GM12878 (cell line): Measurements from ENCODE around the gene SRCIN1. TPM values are rescaled to one million over a fixed set of nuclear protein-coding genes. Genes with fewer than 3 reads are reported as not detected.

Experiments used
- ATAC-seq: fragments of 200-7000 bp; cut with Tn5 transposase; 3 replicates; pipeline ENCODE4 v1.9.1; 2020; ENCODE audit warnings: mild to moderate bottlenecking, moderate library complexity
- BruUV-seq: library from RNA; stranded (reverse); fragments of 400-500 nt; replicated peaks from 2 replicates; lab custom pipeline; 2021; lab: Mats Ljungman, UMichigan
- CTCF ChIA-PET: fragments of 300-600 bp; sonication (Branson Sonifier 250); formaldehyde crosslinking; extraction: SDS; loops from one replicate; lab custom pipeline; 2021; ENCODE audit warnings: inconsistent platforms; lab: Yijun Ruan, JAX
- POLR2A ChIA-PET: fragments of 350-600 bp; formaldehyde crosslinking; extraction: SDS; loops from one replicate; lab custom pipeline; 2021; ENCODE audit warnings: inconsistent platforms; lab: Charles Lee
- RAD21 ChIA-PET: fragments of 300-600 bp; sonication (Branson Sonifier 250); formaldehyde crosslinking; loops from one replicate; lab custom pipeline; 2023; ENCODE audit warnings: antibody characterized with exemption; ENCODE audit not compliant: unreplicated experiment; lab: Charles Lee
- SMC1A ChIA-PET: fragments of 300-600 bp; sonication (Branson Sonifier 250); formaldehyde crosslinking; loops from one replicate; lab custom pipeline; 2023; ENCODE audit not compliant: unreplicated experiment, uncharacterized antibody; lab: Charles Lee
- DNase-seq: peaks from one replicate; pipeline ENCODE4 v3.0.0-alpha.2; 2011; ENCODE audit warnings: low read depth, low spot score
- FAIRE-seq: peaks from 3 replicates; lab custom pipeline; 2011; peaks lifted over from hg19 to GRCh38; lab: Jason Lieb, UNC
- H2AFZ ChIP-seq: 2 replicates; pipeline ENCODE4 v1.6.0; 2011; ENCODE audit warnings: low read depth, low read length, control low read depth; ENCODE audit not compliant: control insufficient read depth
- H3K27ac ChIP-seq: 2 replicates; pipeline ENCODE4 v1.5.1; 2011; ENCODE audit warnings: control low read depth; ENCODE audit not compliant: control insufficient read depth, insufficient read depth
- H3K27me3 ChIP-seq, 2 experiments: replicated peaks in 1 of 2; 2 replicates each; pipeline versions ENCODE4 v1.6.0 to v1.6.1; 2011; ENCODE audit warnings: low read length in 1 of 2; ENCODE audit not compliant: control insufficient read depth in 2 of 2, insufficient read depth in 2 of 2
- H3K36me3 ChIP-seq, 2 experiments: 2 replicates each; pipeline ENCODE4 v1.5.1; 2011; ENCODE audit warnings: low read length in 1 of 2; ENCODE audit not compliant: control insufficient read depth in 2 of 2, insufficient read depth in 2 of 2
- H3K4me1 ChIP-seq: 2 replicates; pipeline ENCODE4 v1.6.1; 2011; ENCODE audit warnings: mild to moderate bottlenecking, low read length, moderate library complexity, mixed read lengths; ENCODE audit not compliant: control insufficient read depth, insufficient read depth
- H3K4me2 ChIP-seq: 2 replicates; pipeline ENCODE4 v1.6.0; 2011; ENCODE audit warnings: control low read depth; ENCODE audit not compliant: control insufficient read depth, insufficient read depth
- H3K4me3 ChIP-seq: fragments of 200-600 bp; sonication (generic); 2 replicates; pipeline ENCODE4 v1.5.1; 2016
- H3K79me2 ChIP-seq: 2 replicates; pipeline ENCODE4 v1.6.0; 2011; ENCODE audit warnings: low read length; ENCODE audit not compliant: control insufficient read depth, insufficient read depth
- H3K9ac ChIP-seq: 2 replicates; pipeline ENCODE4 v1.8.0; 2011; ENCODE audit warnings: low read length, control low read depth, mixed read lengths; ENCODE audit not compliant: control insufficient read depth, insufficient read depth
- H3K9me3 ChIP-seq: replicated peaks from 3 replicates; pipeline ENCODE4 v1.5.1; 2011; ENCODE audit warnings: mild to moderate bottlenecking, low read length; ENCODE audit not compliant: control insufficient read depth, insufficient read depth
- H4K20me1 ChIP-seq: 2 replicates; pipeline ENCODE4 v1.6.0; 2011; ENCODE audit not compliant: control insufficient read depth, insufficient read depth
- BCL11A ChIP-seq: IDR thresholded peaks from 2 replicates; pipeline ENCODE4 v1.6.1; 2011; ENCODE audit warnings: low read depth, low read length
- EGR1 ChIP-seq, 2 experiments: IDR thresholded peaks; 1 replicate in 1 of 2; 2 replicates in 1 of 2; pipeline ENCODE4 v1.6.1; 2011 to 2012; ENCODE audit warnings: low read depth in 2 of 2, low read length in 2 of 2, borderline replicate concordance in 1 of 2, mild to moderate bottlenecking in 1 of 2, moderate library complexity in 1 of 2
- FOXM1 ChIP-seq: IDR thresholded peaks from 2 replicates; pipeline ENCODE4 v1.6.1; 2012; ENCODE audit warnings: low read depth, mild to moderate bottlenecking, inconsistent platforms, low read length, moderate library complexity
- NFYB ChIP-seq: IDR thresholded peaks from 2 replicates; pipeline ENCODE4 v1.6.1; 2011; ENCODE audit warnings: low read depth, mild to moderate bottlenecking, low read length, improper control_type of control experiment, moderate library complexity; ENCODE audit not compliant: insufficient read depth
- PAX5 ChIP-seq: IDR thresholded peaks from 2 replicates; pipeline ENCODE4 v1.6.1; 2011; ENCODE audit warnings: low read depth, low read length, borderline replicate concordance
- TCF12 ChIP-seq: IDR thresholded peaks from 2 replicates; pipeline ENCODE4 v1.6.1; 2011; ENCODE audit warnings: low read depth, mild to moderate bottlenecking, low read length
- ZNF274 ChIP-seq: IDR thresholded peaks from one replicate; pipeline ENCODE4 v1.8.0; 2011; ENCODE audit not compliant: insufficient read length, insufficient read depth
- WGBS: methylation state at CpG from one replicate; pipeline ENCODE4 v1.1.6; 2016; ENCODE audit warnings: low lambda C conversion rate; ENCODE audit not compliant: insufficient replicate concordance, insufficient coverage; ENCODE audit errors: missing lambda C conversion rate; 5-methylcytosine and 5-hydroxymethylcytosine counted together
- in situ Hi-C: fragments of 300-500 bp; cut with MboI; formaldehyde crosslinking; loops from 9 replicates; pipeline ENCODE4 v1.14.3; 2018; ENCODE audit warnings: mixed read lengths
- intact Hi-C: fragments of 100-400 bp; cut with micrococcal nuclease; formaldehyde crosslinking; loops from one replicate; pipeline ENCODE4 v1.14.2; 2022; ENCODE audit not compliant: unreplicated experiment
- polyA plus RNA-seq, 11 experiments: library from polyadenylated mRNA; depleted of rRNA in 4 of 11; unstranded in 6 of 11; stranded (reverse) in 5 of 11; fragments of >200 nt; fragmentation: Nextera tagmentation in 4 of 11; fragmentation: Illumina TruSeq in 1 of 11; extraction: Ambion mirVana in 4 of 11; extraction: Trizol in 1 of 11; gene quantifications; 1 replicate in 1 of 11; 2 replicates in 10 of 11; pipeline versions ENCODE4 v1.2.1 to v1.2.3, GENCODE V29; 2011 to 2016; ENCODE audit warnings: inconsistent platforms in 2 of 11, missing spikeins in 2 of 11, low read depth in 1 of 11
- total RNA-seq, 4 experiments: library from RNA; depleted of rRNA in 3 of 4; stranded (reverse); fragments of >200 nt in 3 of 4; fragmentation: Illumina TruSeq in 1 of 4; extraction: Trizol in 1 of 4; gene quantifications; 2 replicates each; pipeline versions ENCODE4 v1.2.1 to v1.2.3, GENCODE V29; 2013 to 2021
- TF ChIP-seq, protein P1 (sequence below), 3 experiments: IDR thresholded peaks in 2 of 3; conservative IDR thresholded peaks in 1 of 3; 2 replicates each; pipeline ENCODE4 v1.5.1; 2011; ENCODE audit warnings: low read depth in 3 of 3, low read length in 3 of 3, mild to moderate bottlenecking in 3 of 3, control low read depth in 2 of 3, moderate library complexity in 2 of 3, inconsistent platforms in 1 of 3, mixed read lengths in 1 of 3; ENCODE audit not compliant: control insufficient read depth in 2 of 3, insufficient read depth in 1 of 3; ENCODE audit errors: extremely low read depth in 1 of 3
- TF ChIP-seq, protein P2 (sequence below): IDR thresholded peaks from 2 replicates; pipeline ENCODE4 v1.6.1; 2012; ENCODE audit warnings: improper control_type of control experiment, low read depth, low read length; ENCODE audit not compliant: insufficient replicate concordance

Gene SRCIN1
- total and polyA plus RNA-seq, 10 of the 15 experiments (the other 5 are each of a cell fraction or from before 2014, with no cell fraction given), result under 0.01 to 0.74 (median 0.20) TPM; not detected in 3

- intact Hi-C loops (no loop called here), in situ Hi-C loops (no loop called here)
- Histone ChIP-seq H2AFZ (no peak overlapping the region), H4K20me1 (no peaks in the 10 kb centered on the region), H3K4me1 (peaks cover 11% of the 10 kb centered on the region), H3K27me3 (peaks cover 0 to 14% of the 10 kb centered on the region in 2 experiments; a peak in 2 of 4 replicates), H3K9ac (no peak overlapping the region), H3K4me3 (no peak overlapping the region), H3K36me3 (no peaks in the 10 kb centered on the region), H3K79me2 (no peaks in the 10 kb centered on the region), H3K9me3 (no peaks in the 10 kb centered on the region), H3K27ac (no peak overlapping the region), H3K4me2 (peak overlapping the region; percentile 13; the same call in 1 of the 2 replicates)
- TF ChIP-seq PAX5 (no peak), FOXM1 (0 out of 2 replicates have a peak, but pooled peaks have one; percentile 48), EGR1 (IDR thresholded peaks at IDR 0.05; ENCODE audit: borderline replicate concordance in 1 of 2, low read depth in 2 of 2, low read length in 2 of 2) (peak in 1 of 2 experiments; percentile 64; a peak in 1 of 3 replicates), TCF12 (no peak), NFYB (no peak), ZNF274 (no peak), BCL11A (no peak)
- TF ChIP-seq, protein P1, sequence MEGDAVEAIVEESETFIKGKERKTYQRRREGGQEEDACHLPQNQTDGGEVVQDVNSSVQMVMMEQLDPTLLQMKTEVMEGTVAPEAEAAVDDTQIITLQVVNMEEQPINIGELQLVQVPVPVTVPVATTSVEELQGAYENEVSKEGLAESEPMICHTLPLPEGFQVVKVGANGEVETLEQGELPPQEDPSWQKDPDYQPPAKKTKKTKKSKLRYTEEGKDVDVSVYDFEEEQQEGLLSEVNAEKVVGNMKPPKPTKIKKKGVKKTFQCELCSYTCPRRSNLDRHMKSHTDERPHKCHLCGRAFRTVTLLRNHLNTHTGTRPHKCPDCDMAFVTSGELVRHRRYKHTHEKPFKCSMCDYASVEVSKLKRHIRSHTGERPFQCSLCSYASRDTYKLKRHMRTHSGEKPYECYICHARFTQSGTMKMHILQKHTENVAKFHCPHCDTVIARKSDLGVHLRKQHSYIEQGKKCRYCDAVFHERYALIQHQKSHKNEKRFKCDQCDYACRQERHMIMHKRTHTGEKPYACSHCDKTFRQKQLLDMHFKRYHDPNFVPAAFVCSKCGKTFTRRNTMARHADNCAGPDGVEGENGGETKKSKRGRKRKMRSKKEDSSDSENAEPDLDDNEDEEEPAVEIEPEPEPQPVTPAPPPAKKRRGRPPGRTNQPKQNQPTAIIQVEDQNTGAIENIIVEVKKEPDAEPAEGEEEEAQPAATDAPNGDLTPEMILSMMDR (IDR thresholded peaks at IDR 0.05 in 2 of 3, conservative IDR thresholded peaks at IDR 0.05 in 1 of 3; ENCODE audit: control insufficient read depth in 2 of 3, extremely low read depth in 1 of 3, insufficient read depth in 1 of 3, low read depth in 3 of 3, low read length in 3 of 3), result peak; percentile 10 to 31 (median 22); a peak in 3 of 6 replicates
- TF ChIP-seq, protein P2, sequence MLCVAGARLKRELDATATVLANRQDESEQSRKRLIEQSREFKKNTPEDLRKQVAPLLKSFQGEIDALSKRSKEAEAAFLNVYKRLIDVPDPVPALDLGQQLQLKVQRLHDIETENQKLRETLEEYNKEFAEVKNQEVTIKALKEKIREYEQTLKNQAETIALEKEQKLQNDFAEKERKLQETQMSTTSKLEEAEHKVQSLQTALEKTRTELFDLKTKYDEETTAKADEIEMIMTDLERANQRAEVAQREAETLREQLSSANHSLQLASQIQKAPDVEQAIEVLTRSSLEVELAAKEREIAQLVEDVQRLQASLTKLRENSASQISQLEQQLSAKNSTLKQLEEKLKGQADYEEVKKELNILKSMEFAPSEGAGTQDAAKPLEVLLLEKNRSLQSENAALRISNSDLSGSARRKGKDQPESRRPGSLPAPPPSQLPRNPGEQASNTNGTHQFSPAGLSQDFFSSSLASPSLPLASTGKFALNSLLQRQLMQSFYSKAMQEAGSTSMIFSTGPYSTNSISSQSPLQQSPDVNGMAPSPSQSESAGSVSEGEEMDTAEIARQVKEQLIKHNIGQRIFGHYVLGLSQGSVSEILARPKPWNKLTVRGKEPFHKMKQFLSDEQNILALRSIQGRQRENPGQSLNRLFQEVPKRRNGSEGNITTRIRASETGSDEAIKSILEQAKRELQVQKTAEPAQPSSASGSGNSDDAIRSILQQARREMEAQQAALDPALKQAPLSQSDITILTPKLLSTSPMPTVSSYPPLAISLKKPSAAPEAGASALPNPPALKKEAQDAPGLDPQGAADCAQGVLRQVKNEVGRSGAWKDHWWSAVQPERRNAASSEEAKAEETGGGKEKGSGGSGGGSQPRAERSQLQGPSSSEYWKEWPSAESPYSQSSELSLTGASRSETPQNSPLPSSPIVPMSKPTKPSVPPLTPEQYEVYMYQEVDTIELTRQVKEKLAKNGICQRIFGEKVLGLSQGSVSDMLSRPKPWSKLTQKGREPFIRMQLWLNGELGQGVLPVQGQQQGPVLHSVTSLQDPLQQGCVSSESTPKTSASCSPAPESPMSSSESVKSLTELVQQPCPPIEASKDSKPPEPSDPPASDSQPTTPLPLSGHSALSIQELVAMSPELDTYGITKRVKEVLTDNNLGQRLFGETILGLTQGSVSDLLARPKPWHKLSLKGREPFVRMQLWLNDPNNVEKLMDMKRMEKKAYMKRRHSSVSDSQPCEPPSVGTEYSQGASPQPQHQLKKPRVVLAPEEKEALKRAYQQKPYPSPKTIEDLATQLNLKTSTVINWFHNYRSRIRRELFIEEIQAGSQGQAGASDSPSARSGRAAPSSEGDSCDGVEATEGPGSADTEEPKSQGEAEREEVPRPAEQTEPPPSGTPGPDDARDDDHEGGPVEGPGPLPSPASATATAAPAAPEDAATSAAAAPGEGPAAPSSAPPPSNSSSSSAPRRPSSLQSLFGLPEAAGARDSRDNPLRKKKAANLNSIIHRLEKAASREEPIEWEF, result no peak
- WGBS, result 16% methylated on average over 29 of the region's 38 CpGs
- ATAC-seq (peak; percentile 54), DNase-seq (no peak), FAIRE-seq (no peak)
- no TSS peak for BruUV-seq
- ChIA-PET RAD21 (interaction anchor here (1.0 to 8.2 kb wide), 6 partner anchors 20 to 63 kb away, joined by 3 to 61 read pairs (median 6); no protein-coding TSS in a partner anchor), CTCF (interaction anchor here (0.8 to 5.5 kb wide), 6 partner anchors 20 to 127 kb away, joined by 3 to 33 read pairs (median 18); no protein-coding TSS in a partner anchor), POLR2A (interaction anchor here (0.5 to 0.6 kb wide), 2 partner anchors 249 to 842 kb away, joined by 3 to 4 read pairs; no protein-coding TSS in a partner anchor), SMC1A (interaction anchor here (1.0 to 1.7 kb wide), 5 partner anchors 8 to 63 kb away, joined by 3 to 5 read pairs (median 4); no protein-coding TSS in a partner anchor)
Observed at GRCh38 chr17:38604479-38605403, 1.0 kb downstream of the SRCIN1 start.
